ENCODE data around the gene RAB11FIP5. TPM values are rescaled to one million over a fixed set of nuclear protein-coding genes. Genes with fewer than 3 reads are reported as not detected.
"Not testable (repeated sequence)": the region's sequence is repeated elsewhere in the genome, so short reads cannot be mapped to it uniquely, and the experiment has no call there.

RAB11FIP5 gene
- total RNA-seq, 1 donor from 2014 or later = 12.9 TPM

- H3K9me3 Mint-ChIP-seq; intact Hi-C loops (cut with micrococcal nuclease); DNase-seq (ENCODE audit: low spot score); H3K27ac Mint-ChIP-seq; H3K36me3 Mint-ChIP-seq (ENCODE audit: low read depth); H3K4me3 Mint-ChIP-seq; H3K4me1 Mint-ChIP-seq (ENCODE audit: low read depth): not testable (repeated sequence)
- H3K27me3 Mint-ChIP-seq (ENCODE audit: insufficient read depth) = peaks cover 39% of the 10 kb centered on the region
Measured at GRCh38 chr2:73119611-73120239, 7.0 kb upstream of the RAB11FIP5 start.

GRCh38 chr2:73117441-73117840, 4.7 kb upstream of the RAB11FIP5 start:
- intact Hi-C loops (cut with micrococcal nuclease) = no loop called here
- Mint-ChIP-seq H3K4me3 (no peak overlapping the region), H3K36me3 (ENCODE audit: low read depth) (no peaks in the 10 kb centered on the region), H3K4me1 (ENCODE audit: low read depth) (no peaks in the 10 kb centered on the region), H3K27ac (no peak overlapping the region), H3K27me3 (ENCODE audit: insufficient read depth) (peaks cover 29% of the 10 kb centered on the region), H3K9me3 (no peaks in the 10 kb centered on the region)
- DNase-seq (ENCODE audit: low spot score) = no peak

GRCh38 chr2:73116182-73116960, 3.6 kb upstream of the RAB11FIP5 start:
- H3K36me3 Mint-ChIP-seq (ENCODE audit: low read depth) = no peaks in the 10 kb centered on the region
- H3K4me1 Mint-ChIP-seq (ENCODE audit: low read depth) = peaks cover 8% of the 10 kb centered on the region
- intact Hi-C loops (cut with micrococcal nuclease) = no loop called here
- H3K27me3 Mint-ChIP-seq (ENCODE audit: insufficient read depth) = peaks cover 24% of the 10 kb centered on the region
- no peak overlapping the region for H3K27ac Mint-ChIP-seq
- no peaks in the 10 kb centered on the region for H3K9me3 Mint-ChIP-seq
- no peak for DNase-seq (ENCODE audit: low spot score)
- H3K4me3 Mint-ChIP-seq = no peak overlapping the region

GRCh38 chr2:73114273-73114867, 1.6 kb upstream of the RAB11FIP5 start:
- DNase-seq (ENCODE audit: low spot score) = no peak
- Mint-ChIP-seq H3K4me3 (peak overlapping the region; percentile 25), H3K27me3 (ENCODE audit: insufficient read depth) (peaks cover 14% of the 10 kb centered on the region), H3K27ac (peak overlapping the region; percentile 16), H3K9me3 (no peaks in the 10 kb centered on the region), H3K4me1 (ENCODE audit: low read depth) (peaks cover 24% of the 10 kb centered on the region), H3K36me3 (ENCODE audit: low read depth) (no peaks in the 10 kb centered on the region)
- intact Hi-C loops (cut with micrococcal nuclease) = loop anchor here (5.0 kb wide), 1 partner anchor 1887 kb away; the partner anchor contains the start of gene PAIP2B

- Mint-ChIP-seq H3K27ac (peak overlapping the region; percentile 46), H3K9me3 (no peaks in the 10 kb centered on the region), H3K36me3 (ENCODE audit: low read depth) (no peaks in the 10 kb centered on the region), H3K4me3 (peak overlapping the region; percentile 84), H3K4me1 (ENCODE audit: low read depth) (peaks cover 26% of the 10 kb centered on the region), H3K27me3 (ENCODE audit: insufficient read depth) (peaks cover 14% of the 10 kb centered on the region)
- DNase-seq (ENCODE audit: low spot score) = no peak
- intact Hi-C loops (cut with micrococcal nuclease) = loop anchor here (2.0 to 5.0 kb wide), 3 partner anchors 65 to 1885 kb away; partner anchors contain the start of genes EGR4 and PAIP2B
Measured at GRCh38 chr2:73112026-73112912, 479 bp downstream of the RAB11FIP5 start.

GRCh38 chr2:73111073-73112025, 1.4 kb downstream of the RAB11FIP5 start:
- no peak for DNase-seq (ENCODE audit: low spot score)
- H3K9me3 Mint-ChIP-seq = no peaks in the 10 kb centered on the region
- H3K4me1 Mint-ChIP-seq (ENCODE audit: low read depth) = peaks cover 33% of the 10 kb centered on the region
- H3K36me3 Mint-ChIP-seq (ENCODE audit: low read depth) = no peaks in the 10 kb centered on the region
- intact Hi-C loops (cut with micrococcal nuclease) = loop anchor here (2.0 to 5.0 kb wide), 3 partner anchors 65 to 1884 kb away; partner anchors contain the start of genes EGR4 and PAIP2B
- H3K27ac Mint-ChIP-seq = peak overlapping the region; percentile 46
- peak overlapping the region; percentile 84 for H3K4me3 Mint-ChIP-seq
- peaks cover 8% of the 10 kb centered on the region for H3K27me3 Mint-ChIP-seq (ENCODE audit: insufficient read depth)

GRCh38 chr2:73110168-73111072, 2.3 kb downstream of the RAB11FIP5 start:
- intact Hi-C loops (cut with micrococcal nuclease) = loop anchor here (5.0 kb wide), 1 partner anchor 1883 kb away; the partner anchor contains the start of gene PAIP2B
- H3K27ac Mint-ChIP-seq = no peak overlapping the region

GRCh38 chr2:73109431-73110167, 3.1 kb downstream of the RAB11FIP5 start:
- Mint-ChIP-seq H3K36me3 (ENCODE audit: low read depth) (no peaks in the 10 kb centered on the region), H3K9me3 (no peaks in the 10 kb centered on the region)
- intact Hi-C loops (cut with micrococcal nuclease) = loop anchor here (5.0 kb wide), 1 partner anchor 1882 kb away; the partner anchor contains the start of gene PAIP2B

More at GRCh38 chr2:73110168-73111072, 2.3 kb downstream of the RAB11FIP5 start:
- Mint-ChIP-seq H3K36me3 (ENCODE audit: low read depth) (no peaks in the 10 kb centered on the region), H3K4me3 (peak overlapping the region; percentile 84), H3K27me3 (ENCODE audit: insufficient read depth) (peaks cover 7% of the 10 kb centered on the region), H3K4me1 (ENCODE audit: low read depth) (peaks cover 33% of the 10 kb centered on the region), H3K9me3 (no peaks in the 10 kb centered on the region)
- no peak for DNase-seq (ENCODE audit: low spot score)

GRCh38 chr2:73107211-73107926, 5.4 kb downstream of the RAB11FIP5 start:
- H3K36me3 Mint-ChIP-seq (ENCODE audit: low read depth) = no peaks in the 10 kb centered on the region
- intact Hi-C loops (cut with micrococcal nuclease) = no loop called here
- H3K27ac Mint-ChIP-seq = no peak overlapping the region
- H3K4me1 Mint-ChIP-seq (ENCODE audit: low read depth) = peaks cover 47% of the 10 kb centered on the region
- no peak for DNase-seq (ENCODE audit: low spot score)
- no peaks in the 10 kb centered on the region for H3K9me3 Mint-ChIP-seq
- peaks cover 5% of the 10 kb centered on the region for H3K27me3 Mint-ChIP-seq (ENCODE audit: insufficient read depth)
- H3K4me3 Mint-ChIP-seq = no peak overlapping the region

More at GRCh38 chr2:73109431-73110167, 3.1 kb downstream of the RAB11FIP5 start:
- Mint-ChIP-seq H3K4me1 (ENCODE audit: low read depth) (peaks cover 33% of the 10 kb centered on the region), H3K27me3 (ENCODE audit: insufficient read depth) (peaks cover 5% of the 10 kb centered on the region), H3K4me3 (no peak overlapping the region), H3K27ac (no peak overlapping the region)
- DNase-seq (ENCODE audit: low spot score) = no peak

- intact Hi-C loops (cut with micrococcal nuclease) = no loop called here
- no peaks in the 10 kb centered on the region for H3K36me3 Mint-ChIP-seq (ENCODE audit: low read depth)
- peaks cover 3% of the 10 kb centered on the region for H3K27me3 Mint-ChIP-seq (ENCODE audit: insufficient read depth)
- no peak for DNase-seq (ENCODE audit: low spot score)
- H3K27ac Mint-ChIP-seq = no peak overlapping the region
- H3K4me1 Mint-ChIP-seq (ENCODE audit: low read depth) = peaks cover 44% of the 10 kb centered on the region
- H3K4me3 Mint-ChIP-seq = no peak overlapping the region
- H3K9me3 Mint-ChIP-seq = no peaks in the 10 kb centered on the region
Measured at GRCh38 chr2:73106791-73107190, 6.0 kb downstream of the RAB11FIP5 start.
